ENCODE results near the gene INSM2.
A peak's percentile ranks its signal among the peaks of the same experiment; 100 is the strongest.

The INSM2 gene, protein sequence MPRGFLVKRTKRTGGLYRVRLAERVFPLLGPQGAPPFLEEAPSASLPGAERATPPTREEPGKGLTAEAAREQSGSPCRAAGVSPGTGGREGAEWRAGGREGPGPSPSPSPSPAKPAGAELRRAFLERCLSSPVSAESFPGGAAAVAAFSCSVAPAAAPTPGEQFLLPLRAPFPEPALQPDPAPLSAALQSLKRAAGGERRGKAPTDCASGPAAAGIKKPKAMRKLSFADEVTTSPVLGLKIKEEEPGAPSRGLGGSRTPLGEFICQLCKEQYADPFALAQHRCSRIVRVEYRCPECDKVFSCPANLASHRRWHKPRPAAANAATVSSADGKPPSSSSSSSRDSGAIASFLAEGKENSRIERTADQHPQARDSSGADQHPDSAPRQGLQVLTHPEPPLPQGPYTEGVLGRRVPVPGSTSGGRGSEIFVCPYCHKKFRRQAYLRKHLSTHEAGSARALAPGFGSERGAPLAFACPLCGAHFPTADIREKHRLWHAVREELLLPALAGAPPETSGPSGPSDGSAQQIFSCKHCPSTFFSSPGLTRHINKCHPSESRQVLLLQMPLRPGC

GRCh38 chr14:35533357-35534207, at the start of gene INSM2:
Gene INSM2 (plus strand): TSS chr14:35534164. CDS start chr14:35534253, 89 bp downstream.
- DNase-seq (ENCODE audit: low read depth): no peak
- peak within 1 kb of the TSS; percentile 64 for H3K4me3 ChIP-seq (ENCODE audit: low read depth, low read length)

GRCh38 chr14:35492569-35493014, 41.4 kb upstream of the INSM2 start:
- H3K4me3 ChIP-seq (ENCODE audit: low read depth, low read length): no peak overlapping the region
- DNase-seq (ENCODE audit: low read depth): no peak

DNA sequence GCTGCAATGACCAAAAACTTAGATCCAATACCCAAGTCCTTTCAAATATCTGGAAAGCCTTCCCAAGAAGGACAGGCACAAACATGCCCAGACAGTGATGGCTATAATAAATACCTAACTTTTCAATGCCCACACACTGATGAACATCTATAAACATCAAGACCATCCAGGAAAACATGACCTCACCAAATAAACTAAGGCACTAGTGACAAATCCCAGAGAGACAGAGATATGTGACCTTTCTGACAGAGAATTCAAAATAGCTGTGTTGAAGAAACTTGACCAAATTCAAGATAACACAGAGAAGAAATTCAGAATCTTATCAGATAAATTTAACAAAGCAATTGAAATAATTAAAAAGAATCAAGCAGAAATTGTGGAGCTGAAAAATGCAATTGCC, 38.7 kb upstream of the INSM2 start:
- DNase-seq (ENCODE audit: low read depth): no peak
- no peak overlapping the region for H3K4me3 ChIP-seq (ENCODE audit: low read depth, low read length)

GRCh38 chr14:35499180-35499579, 34.8 kb upstream of the INSM2 start:
- H3K4me3 ChIP-seq (ENCODE audit: low read depth, low read length): no peak overlapping the region

DNA sequence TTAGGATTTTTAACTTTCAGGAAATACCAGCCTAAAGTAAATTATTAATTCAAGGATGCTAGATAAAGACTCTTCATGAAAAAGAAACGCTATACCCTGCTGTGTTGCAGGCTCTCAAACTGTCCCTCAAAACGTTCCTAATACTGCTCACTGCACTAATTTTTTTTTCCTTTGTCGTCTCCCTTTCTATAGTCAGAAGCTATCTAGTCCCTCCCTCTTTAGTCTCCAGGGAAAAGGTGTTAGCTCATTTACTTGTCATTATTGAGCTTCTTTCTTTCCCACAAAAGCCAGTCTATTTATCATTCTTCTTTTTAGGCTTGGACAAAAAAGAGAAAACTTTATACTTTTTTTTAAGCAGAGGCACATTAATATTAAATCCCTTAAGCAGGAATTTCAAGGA, 30.3 kb upstream of the INSM2 start:
- no peak for DNase-seq (ENCODE audit: low read depth)
- no peak overlapping the region for H3K4me3 ChIP-seq (ENCODE audit: low read depth, low read length)

More at GRCh38 chr14:35499180-35499579, 34.8 kb upstream of the INSM2 start:
- no peak for DNase-seq (ENCODE audit: low read depth)

GRCh38 chr14:35504260-35504659, 29.7 kb upstream of the INSM2 start:
- no peak for DNase-seq (ENCODE audit: low read depth)

GRCh38 chr14:35506461-35506860, 27.5 kb upstream of the INSM2 start:
- DNase-seq (ENCODE audit: low read depth): no peak
- H3K4me3 ChIP-seq (ENCODE audit: low read depth, low read length): no peak overlapping the region

More at GRCh38 chr14:35504260-35504659, 29.7 kb upstream of the INSM2 start:
- no peak overlapping the region for H3K4me3 ChIP-seq (ENCODE audit: low read depth, low read length)

GRCh38 chr14:35506927-35507326, 27.0 kb upstream of the INSM2 start:
- DNase-seq (ENCODE audit: low read depth): peak; percentile 5

DNA sequence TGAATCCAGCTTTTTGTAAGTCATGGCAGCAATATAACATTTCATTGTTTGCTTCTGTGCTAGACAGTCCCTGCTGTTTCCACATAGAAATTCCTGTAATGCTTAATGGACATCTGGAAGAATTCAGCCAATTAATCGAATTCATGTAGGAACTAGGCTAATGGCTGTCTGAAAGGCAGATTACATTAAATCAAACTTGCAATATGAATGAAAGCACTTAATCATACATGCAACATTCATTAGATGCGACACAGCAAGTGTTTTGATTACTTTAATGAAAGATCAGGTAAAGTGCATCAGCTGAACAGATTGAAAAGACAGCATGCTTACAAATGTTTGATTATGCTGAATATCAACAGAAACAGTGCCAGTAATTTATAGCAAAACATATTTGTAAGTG, 24.1 kb upstream of the INSM2 start:
- DNase-seq (ENCODE audit: low read depth): no peak
- H3K4me3 ChIP-seq (ENCODE audit: low read depth, low read length): no peak overlapping the region

More at GRCh38 chr14:35506927-35507326, 27.0 kb upstream of the INSM2 start:
- no peak overlapping the region for H3K4me3 ChIP-seq (ENCODE audit: low read depth, low read length)

DNA sequence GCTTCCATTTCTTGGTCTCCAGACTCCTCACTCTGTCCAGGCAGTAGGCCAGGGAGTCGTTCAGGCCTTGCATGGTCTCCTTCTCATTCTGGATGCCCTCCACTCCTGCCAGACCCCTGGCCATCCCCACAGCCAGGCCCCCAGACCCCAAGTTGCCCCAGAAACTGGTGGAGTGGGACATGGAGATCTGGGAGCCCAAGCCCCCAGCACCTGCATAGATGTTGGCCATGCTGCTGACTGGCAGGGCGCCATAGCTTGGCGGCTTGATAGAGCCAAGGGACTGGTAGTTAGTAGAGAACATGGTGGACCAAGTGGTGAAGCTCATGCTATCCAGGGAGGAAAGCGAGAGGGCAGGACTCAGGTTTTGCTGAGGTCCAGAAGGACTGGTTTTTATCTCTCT, 21.2 kb upstream of the INSM2 start:
- no peak overlapping the region for H3K4me3 ChIP-seq (ENCODE audit: low read depth, low read length)
- DNase-seq (ENCODE audit: low read depth): no peak

GRCh38 chr14:35515916-35516315, 18.0 kb upstream of the INSM2 start:
- DNase-seq (ENCODE audit: low read depth): no peak

GRCh38 chr14:35519986-35520385, 14.0 kb upstream of the INSM2 start:
- DNase-seq (ENCODE audit: low read depth): no peak
- no peak overlapping the region for H3K4me3 ChIP-seq (ENCODE audit: low read depth, low read length)

More at GRCh38 chr14:35515916-35516315, 18.0 kb upstream of the INSM2 start:
- no peak overlapping the region for H3K4me3 ChIP-seq (ENCODE audit: low read depth, low read length)

DNA sequence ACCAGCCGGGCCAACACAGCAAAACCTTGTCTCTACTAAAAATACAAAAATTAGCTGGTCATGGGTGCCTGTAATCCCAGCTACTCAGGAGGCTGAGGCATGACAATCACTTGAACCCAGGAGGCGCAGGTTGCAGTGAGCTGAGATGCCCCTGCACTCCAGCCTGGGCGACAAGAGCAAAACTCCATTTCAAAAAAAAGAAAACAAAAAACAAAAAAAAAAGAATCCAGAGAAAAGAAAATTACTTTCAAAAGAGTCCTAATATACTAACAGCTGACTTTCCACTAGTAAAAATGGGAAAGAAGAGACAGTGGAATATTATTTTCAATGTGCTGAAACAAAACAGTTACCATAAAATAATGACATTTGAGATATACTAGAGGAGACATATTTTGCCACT, 8.3 kb upstream of the INSM2 start:
- DNase-seq (ENCODE audit: low read depth): no peak
- H3K4me3 ChIP-seq (ENCODE audit: low read depth, low read length): no peak overlapping the region

DNA sequence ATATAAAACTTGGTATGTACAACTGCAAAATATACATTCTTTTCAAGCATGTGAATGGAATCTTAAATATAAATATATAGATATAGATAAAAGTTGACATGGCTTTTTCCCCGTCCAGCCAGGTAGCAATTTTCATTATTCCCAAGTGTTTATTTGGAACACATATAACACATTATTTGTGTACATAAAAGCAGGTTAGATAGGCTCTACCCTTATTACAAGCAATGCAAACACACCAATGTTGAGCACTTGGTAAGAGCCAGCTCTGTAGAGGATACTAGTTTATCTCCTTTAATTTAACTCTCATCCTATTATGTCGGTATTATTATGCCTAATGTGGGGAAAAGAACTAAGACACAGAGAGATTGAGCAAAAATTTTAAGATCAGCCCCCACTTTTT, 7.0 kb upstream of the INSM2 start:
- no peak for DNase-seq (ENCODE audit: low read depth)
- no peak overlapping the region for H3K4me3 ChIP-seq (ENCODE audit: low read depth, low read length)

- H3K4me3 ChIP-seq (ENCODE audit: low read depth, low read length): no peak overlapping the region
- no peak for DNase-seq (ENCODE audit: low read depth)
Observed at GRCh38 chr14:35531960-35532747, 1.8 kb upstream of the INSM2 start.

DNA sequence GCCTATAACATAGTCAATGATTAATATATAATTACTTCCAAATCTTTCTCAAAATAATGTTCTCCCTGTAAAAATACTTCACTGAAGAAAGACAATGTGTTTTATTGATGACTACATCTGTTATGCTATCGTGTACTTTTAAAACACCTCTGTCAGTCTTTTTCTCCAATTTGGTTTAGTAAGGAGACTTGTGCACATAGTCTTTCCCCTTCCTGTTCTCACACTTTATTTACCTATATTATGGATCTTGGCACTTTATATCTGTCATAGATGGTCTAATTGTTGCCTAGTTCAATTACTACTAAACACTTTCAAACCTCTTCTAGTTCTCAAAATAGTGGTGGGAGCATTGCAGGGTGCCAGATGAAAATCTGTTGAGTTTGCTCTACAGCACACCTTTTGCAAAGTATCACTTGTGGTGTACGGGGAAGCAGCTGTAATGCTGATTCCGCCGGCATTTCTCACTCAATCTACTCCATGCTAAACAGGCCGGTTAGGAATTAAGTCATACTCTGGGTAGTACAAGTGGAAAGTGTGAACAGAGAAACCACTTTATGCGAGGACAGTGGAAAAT, 1.1 kb upstream of the INSM2 start:
- H3K4me3 ChIP-seq (ENCODE audit: low read depth, low read length): peak overlapping the region; percentile 64
- no peak for DNase-seq (ENCODE audit: low read depth)

DNA sequence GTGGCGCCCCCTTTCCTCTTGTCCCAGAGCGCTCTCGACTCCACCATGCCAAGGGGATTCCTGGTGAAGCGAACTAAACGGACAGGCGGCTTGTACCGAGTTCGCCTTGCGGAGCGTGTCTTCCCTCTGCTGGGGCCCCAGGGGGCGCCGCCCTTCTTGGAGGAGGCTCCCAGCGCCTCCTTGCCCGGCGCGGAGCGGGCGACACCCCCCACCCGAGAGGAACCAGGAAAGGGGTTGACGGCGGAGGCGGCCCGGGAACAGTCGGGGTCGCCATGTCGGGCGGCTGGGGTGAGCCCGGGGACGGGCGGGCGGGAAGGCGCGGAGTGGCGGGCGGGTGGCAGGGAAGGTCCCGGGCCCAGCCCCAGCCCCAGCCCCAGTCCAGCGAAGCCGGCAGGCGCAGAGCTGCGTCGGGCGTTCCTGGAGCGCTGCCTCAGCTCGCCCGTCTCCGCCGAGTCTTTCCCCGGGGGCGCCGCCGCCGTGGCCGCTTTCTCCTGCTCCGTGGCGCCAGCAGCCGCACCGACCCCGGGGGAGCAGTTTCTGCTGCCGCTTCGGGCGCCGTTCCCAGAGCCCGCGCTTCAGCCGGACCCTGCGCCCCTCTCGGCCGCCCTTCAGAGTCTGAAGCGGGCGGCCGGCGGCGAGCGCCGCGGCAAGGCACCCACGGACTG, 376 bp downstream of the INSM2 start:
- no peak for DNase-seq (ENCODE audit: low read depth)
- peak overlapping the region; percentile 64 for H3K4me3 ChIP-seq (ENCODE audit: low read depth, low read length)

DNA sequence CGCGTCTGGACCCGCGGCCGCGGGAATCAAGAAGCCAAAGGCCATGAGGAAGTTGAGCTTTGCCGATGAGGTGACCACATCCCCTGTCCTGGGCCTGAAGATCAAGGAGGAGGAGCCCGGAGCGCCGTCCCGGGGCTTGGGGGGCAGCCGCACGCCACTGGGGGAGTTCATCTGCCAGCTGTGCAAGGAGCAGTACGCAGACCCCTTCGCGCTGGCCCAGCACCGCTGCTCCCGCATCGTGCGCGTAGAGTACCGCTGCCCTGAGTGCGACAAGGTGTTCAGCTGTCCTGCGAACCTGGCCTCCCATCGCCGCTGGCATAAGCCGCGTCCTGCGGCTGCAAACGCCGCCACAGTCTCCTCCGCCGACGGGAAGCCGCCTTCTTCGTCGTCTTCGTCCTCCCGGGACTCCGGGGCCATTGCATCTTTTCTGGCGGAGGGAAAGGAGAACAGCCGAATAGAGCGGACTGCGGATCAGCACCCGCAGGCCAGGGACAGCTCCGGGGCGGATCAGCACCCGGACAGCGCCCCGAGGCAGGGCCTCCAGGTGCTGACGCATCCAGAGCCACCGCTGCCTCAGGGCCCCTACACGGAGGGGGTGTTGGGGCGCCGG, 1.0 kb downstream of the INSM2 start:
- DNase-seq (ENCODE audit: low read depth): peak; percentile 6

More for the DNA sequence above, 1.0 kb downstream of the INSM2 start:
- H3K4me3 ChIP-seq (ENCODE audit: low read depth, low read length): peak overlapping the region; percentile 64
